NCI-H774 (cell line): ENCODE results near the gene NGDN.
A peak's percentile ranks its signal among the peaks of the same experiment; 100 is the strongest.
"Not testable (repeated sequence)": the region's sequence is repeated elsewhere in the genome, so short reads cannot be mapped to it uniquely, and the experiment has no call there.

Experiments used
- DNase-seq: peaks from one replicate; lab custom pipeline; 2025; lab: John Stamatoyannopoulos, UW

Gene NGDN, protein sequence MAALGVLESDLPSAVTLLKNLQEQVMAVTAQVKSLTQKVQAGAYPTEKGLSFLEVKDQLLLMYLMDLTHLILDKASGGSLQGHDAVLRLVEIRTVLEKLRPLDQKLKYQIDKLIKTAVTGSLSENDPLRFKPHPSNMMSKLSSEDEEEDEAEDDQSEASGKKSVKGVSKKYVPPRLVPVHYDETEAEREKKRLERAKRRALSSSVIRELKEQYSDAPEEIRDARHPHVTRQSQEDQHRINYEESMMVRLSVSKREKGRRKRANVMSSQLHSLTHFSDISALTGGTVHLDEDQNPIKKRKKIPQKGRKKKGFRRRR

GRCh38 chr14:23469127-23469905 lies at the start of gene NGDN:
Gene NGDN, plus strand, starts transcription at chr14:23469703. Its CDS starts 13 bp downstream, at chr14:23469716.
- peak; percentile 99 for DNase-seq

- no peak for DNase-seq
Observed at GRCh38 chr14:23421594-23421993, 47.9 kb upstream of the NGDN start.

GRCh38 chr14:23423657-23424056 lies 45.8 kb upstream of the NGDN start:
- DNase-seq, result no peak

DNA sequence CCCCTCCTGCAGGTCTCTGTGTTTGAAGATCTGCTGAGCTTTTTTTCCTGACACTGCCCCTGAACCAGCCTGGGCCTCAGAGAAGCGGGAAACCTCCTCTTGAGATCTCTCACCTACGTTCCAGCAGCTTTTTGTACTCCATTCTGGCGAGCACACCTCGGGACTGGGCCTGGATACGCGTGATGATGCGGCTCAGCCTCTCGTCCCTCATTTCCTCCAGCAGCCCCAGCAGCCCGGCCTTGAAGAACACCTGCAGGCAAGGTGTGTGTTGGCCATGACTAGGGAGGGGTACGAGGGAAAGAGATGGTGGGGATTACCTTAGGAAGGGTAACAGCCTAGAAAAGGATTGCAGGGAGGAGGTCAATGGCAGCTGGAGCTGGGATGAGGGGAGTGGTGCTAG lies 44.3 kb upstream of the NGDN start:
- DNase-seq, result no peak

DNA sequence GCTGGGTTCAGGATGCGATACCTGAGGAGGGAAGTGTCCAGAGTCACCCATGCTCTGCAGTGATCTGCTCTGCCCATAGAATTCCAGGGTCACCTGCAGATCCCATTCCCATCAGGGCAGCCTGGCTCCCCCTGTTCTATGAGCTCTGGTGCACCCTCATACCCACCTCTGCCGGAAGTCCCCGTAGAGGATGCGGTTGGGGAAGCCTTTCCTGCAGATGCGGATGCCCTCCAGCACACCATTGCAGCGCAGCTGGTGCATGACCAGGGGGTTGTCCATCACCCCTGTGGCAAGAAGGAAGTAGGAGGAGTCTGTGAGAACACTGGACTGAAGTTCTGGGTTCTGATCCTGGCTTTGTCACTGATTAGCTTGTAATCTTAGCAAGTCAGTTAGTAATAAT lies 43.7 kb upstream of the NGDN start:
- DNase-seq, result not testable (repeated sequence)

GRCh38 chr14:23428686-23429495 lies 40.6 kb upstream of the NGDN start:
- DNase-seq, result no peak

GRCh38 chr14:23430016-23430722 lies 39.3 kb upstream of the NGDN start:
- no peak for DNase-seq

- no peak for DNase-seq
Observed at GRCh38 chr14:23430723-23431085, 38.8 kb upstream of the NGDN start.

- no peak for DNase-seq
Observed at GRCh38 chr14:23431486-23431885, 38.0 kb upstream of the NGDN start.

- DNase-seq, result no peak
Observed at GRCh38 chr14:23432102-23432925, 37.2 kb upstream of the NGDN start.

- no peak for DNase-seq
Observed at GRCh38 chr14:23432946-23433345, 36.6 kb upstream of the NGDN start.

GRCh38 chr14:23433457-23433856 lies 36.0 kb upstream of the NGDN start:
- DNase-seq, result no peak

- no peak for DNase-seq
Observed at GRCh38 chr14:23434488-23435222, 34.8 kb upstream of the NGDN start.

DNA sequence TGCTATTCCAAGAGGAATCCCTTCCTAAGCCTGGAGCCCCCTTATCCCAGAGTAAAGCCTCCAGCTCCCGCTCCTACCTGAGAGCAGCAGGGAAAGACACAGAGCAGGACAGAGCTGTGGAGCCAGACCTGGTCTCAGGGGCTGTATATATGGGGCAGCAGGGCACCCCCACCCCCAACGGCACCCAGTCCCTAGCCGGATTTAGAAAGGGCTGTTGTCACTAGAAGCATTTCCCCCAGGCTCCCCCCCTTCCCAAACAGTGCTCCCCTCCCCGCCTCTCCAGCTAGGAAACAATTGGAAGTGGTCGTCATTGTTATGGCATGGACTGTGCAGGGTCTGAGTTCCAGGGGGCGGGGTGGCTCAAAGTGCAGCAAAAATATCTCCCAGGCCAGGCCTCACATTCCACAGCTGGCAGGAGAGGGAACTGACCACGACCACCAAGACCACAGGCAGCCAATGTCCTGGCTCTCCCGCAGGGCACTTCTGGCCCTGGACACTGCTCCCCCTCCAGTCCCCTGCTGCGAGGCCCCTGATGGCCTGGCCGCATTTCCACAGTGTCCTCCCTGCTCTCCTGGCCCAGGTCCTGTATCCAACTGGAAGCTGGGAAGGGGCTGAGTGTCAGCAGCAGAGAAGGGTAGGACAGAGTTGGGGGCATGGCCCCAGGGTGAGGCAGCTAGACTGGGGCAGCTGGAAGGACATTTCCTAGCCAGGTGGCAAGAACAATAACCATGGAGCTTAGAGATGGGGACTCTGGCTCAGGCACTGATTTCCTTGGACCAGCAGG lies 33.8 kb upstream of the NGDN start, which contains the start of gene MYH7:
Gene MYH7 (minus strand): TSS at position 118 of the 784 bp plus-strand sequence. CDS start 1,928 bp downstream, outside the sequence.
- no peak for DNase-seq

- DNase-seq, result no peak
Observed at GRCh38 chr14:23436327-23437132, 33.0 kb upstream of the NGDN start.

DNA sequence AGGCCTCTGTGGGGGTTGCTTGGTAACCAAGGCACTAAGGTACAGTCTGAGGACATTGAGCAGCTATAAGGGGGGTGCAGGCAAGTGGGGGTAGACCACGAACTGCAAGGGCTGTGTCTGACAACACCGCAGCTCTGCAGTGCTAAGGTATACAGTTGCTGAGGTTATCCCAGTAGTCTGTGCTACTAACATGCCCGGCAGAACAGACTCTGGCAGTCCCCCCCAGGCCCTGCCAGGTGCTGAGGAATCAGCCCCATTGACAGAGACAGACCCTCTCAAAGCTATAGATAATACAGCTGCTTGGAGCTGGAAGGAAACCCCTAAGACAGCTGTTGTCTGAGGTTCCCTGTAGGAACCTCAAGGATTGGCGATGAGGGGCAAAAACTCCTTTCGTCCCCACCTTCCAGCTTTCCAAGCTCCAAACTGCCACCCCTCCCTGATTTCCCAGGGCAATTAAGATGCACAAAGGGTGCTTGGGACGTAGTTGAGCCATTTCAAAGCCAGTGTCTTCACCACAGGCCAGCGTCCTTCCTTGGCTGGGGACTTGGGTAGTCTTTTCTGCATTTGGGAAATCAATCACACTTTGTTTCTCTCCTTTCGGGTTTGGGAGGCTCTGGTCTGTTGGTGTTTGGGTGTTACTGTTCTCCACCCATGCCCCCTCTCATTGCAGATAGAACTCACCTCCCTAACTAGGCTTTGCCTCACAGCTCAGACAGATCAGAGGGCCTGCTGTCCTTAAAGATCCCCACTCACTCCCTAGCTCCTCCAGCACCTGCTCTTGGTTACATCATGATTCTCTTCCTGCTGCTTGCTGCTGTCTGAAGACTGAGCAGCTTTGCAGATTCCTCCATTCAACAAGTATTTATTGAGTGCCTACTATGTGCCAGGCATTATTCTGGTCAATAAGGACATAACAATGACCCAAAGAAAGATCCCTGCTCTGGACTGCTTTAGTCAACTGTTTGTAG lies 32.1 kb upstream of the NGDN start:
- DNase-seq, result no peak
